ENCODE data around the gene AGPAT3.
"Not testable (repeated sequence)": the region's sequence is repeated elsewhere in the genome, so short reads cannot be mapped to it uniquely, and the experiment has no call there.

DNA sequence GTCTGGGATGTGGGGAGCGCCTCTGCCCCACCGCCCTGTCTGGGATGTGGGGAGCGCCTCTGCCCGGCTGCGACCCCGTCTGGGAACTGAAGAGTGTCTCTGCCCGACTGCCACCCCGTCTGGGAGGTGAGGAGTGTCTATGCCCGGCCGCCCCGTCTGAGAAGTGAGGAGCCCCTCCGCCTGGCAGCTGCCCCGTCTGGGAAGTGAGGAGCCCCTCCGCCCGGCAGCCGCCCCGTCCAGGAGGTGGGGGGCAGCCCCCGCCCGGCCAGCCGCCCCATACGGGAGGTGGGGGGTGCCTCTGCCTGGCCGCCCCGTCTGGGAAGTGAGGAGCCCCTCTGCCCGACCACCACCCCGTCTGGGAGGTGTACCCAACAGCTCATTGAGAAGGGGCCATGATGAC is 42.9 kb upstream of the AGPAT3 start:
- TF ChIP-seq, protein P1, sequence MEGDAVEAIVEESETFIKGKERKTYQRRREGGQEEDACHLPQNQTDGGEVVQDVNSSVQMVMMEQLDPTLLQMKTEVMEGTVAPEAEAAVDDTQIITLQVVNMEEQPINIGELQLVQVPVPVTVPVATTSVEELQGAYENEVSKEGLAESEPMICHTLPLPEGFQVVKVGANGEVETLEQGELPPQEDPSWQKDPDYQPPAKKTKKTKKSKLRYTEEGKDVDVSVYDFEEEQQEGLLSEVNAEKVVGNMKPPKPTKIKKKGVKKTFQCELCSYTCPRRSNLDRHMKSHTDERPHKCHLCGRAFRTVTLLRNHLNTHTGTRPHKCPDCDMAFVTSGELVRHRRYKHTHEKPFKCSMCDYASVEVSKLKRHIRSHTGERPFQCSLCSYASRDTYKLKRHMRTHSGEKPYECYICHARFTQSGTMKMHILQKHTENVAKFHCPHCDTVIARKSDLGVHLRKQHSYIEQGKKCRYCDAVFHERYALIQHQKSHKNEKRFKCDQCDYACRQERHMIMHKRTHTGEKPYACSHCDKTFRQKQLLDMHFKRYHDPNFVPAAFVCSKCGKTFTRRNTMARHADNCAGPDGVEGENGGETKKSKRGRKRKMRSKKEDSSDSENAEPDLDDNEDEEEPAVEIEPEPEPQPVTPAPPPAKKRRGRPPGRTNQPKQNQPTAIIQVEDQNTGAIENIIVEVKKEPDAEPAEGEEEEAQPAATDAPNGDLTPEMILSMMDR (IDR thresholded peaks at IDR 0.05) = not testable (repeated sequence)
- not testable (repeated sequence) for TF ChIP-seq POLR2A, POLR2AphosphoS5 (IDR thresholded peaks at IDR 0.05)

Data from prostate gland (tissue), 2 donors.